Activated CD4-positive, alpha-beta T cell treated with anti-CD3 and anti-CD28 coated beads, Interleukin-2, Interleukin-6, amounts not matched to agents 100 ng/mL and 50 ng/mL, durations not matched to agents 16 hours and 8 hours (primary cell): ENCODE results near the gene C22orf39.

Experiments used
- DNase-seq: peaks from one replicate; pipeline ENCODE4 v3.0.0-alpha.2; 2020

Gene C22orf39

GRCh38 chr22:19424186-19424500 is 23.4 kb downstream of the C22orf39 start:
- no peak for DNase-seq

DNA sequence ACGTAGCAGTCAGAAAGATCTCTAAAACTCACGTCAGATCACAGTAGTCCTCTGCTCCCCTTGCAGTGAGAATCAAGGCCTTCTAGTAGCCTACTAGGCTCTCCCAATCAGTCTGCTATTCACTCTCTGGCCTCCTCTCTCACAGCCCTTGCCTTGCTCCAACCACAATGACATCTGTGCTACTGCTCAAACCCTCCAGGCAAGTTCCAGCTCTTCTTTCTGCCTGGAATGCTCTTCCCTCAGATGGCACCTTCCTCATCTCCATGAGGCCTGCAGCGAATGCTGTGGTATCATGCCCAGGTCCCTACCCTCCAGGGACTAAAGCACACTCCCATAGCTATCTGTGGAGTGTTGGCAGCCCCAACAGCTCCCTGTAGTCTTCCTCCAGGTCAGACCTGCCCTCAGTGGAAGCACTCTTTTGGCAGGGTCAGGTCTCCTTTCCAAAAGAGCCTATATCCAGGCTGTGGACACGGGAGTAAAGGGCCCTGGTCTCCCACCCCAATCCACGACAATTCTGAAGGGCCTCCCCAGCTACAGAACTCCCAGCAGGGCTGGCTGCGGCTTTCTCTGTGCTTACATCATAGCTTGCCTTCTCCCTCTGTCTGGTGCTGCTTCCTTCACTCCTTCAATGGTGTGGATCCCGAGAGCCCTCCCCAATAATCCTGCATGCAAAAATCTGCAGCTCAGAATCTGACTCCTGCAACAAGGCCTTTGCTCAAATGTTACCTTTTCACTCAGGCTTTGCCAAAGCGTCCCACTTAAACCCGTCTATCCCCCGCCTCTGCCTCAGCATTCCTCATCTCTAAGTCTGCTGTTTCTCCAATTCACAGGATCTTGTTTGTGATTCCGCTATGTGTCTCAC is 24.8 kb downstream of the C22orf39 start:
- no peak for DNase-seq

- DNase-seq = no peak
These were observed 27.2 kb downstream of the C22orf39 start for GRCh38 chr22:19420321-19420720.

DNA sequence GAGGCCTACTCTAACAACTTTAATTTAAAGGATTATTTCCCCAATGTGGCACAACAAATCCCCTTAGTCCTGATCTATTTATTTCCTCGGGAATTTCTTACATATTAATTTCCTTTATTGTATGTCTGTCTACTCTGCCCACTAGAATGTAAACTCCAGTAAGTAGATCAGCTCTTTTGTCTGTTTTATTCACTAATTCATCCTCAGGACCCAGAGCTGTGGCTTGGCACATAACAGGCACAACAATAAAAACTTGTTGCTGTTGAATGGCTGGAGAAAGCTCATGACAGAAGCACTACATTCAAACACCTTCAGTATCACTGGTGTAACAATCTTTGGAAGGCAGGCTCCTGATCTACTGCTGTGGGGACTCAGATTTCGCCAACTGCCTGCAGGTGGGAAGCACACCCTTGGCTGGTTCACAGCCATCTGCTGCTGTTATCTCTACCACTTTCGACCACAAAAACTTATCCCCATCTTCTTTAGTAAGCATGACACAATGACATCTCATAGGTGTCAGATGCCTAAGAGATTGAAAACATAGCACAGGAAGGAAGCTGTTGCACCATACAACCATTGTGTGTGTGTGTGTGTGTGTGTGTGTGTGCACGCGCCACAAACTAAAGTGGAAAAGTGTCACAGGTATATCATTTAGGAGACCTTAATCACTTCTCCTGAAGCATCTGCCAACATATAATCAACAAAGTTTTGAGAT is 27.9 kb downstream of the C22orf39 start:
- peak; percentile 84 for DNase-seq

- peak; percentile 14 for DNase-seq
These were observed 28.4 kb downstream of the C22orf39 start for GRCh38 chr22:19419086-19419463.

DNA sequence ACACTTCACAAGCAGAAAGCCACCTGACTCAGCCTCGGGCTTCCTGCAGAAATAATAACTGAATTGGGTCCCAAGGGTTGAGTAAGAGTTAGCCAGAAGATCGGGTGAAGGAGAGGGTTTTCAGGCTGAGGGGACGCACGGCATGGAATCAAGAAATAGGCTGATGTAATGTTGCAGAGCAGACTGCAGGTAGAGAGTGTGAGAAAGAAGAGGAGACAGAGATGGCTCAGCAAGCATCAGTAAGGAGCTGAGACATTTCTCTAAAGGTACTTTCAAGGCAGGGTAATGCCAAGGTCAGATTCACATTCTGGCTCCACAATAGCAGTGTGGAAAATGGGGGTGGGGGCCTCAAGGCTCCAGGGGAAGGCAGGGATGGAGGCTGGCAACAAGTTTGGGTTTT is 34.6 kb downstream of the C22orf39 start:
- no peak for DNase-seq

- no peak for DNase-seq
These were observed 35.0 kb downstream of the C22orf39 start for GRCh38 chr22:19412478-19412877.

DNA sequence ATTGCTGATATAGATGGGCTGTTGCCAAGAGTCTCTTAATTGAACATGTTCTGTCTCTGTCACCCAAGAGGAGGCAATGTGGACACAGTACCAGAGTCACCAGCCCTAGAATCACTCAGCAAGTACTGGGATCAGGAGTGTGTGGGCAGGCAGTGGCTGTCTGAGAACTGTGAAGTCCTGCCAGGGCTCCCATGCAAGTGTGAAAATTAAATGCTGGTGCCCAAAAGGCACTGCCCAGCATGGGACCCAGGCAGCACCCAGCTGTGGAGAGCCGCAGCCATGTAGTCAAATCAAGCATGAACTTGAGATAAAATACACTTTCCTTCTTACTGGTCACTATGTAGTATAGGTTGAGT is 35.8 kb downstream of the C22orf39 start:
- no peak for DNase-seq

DNA sequence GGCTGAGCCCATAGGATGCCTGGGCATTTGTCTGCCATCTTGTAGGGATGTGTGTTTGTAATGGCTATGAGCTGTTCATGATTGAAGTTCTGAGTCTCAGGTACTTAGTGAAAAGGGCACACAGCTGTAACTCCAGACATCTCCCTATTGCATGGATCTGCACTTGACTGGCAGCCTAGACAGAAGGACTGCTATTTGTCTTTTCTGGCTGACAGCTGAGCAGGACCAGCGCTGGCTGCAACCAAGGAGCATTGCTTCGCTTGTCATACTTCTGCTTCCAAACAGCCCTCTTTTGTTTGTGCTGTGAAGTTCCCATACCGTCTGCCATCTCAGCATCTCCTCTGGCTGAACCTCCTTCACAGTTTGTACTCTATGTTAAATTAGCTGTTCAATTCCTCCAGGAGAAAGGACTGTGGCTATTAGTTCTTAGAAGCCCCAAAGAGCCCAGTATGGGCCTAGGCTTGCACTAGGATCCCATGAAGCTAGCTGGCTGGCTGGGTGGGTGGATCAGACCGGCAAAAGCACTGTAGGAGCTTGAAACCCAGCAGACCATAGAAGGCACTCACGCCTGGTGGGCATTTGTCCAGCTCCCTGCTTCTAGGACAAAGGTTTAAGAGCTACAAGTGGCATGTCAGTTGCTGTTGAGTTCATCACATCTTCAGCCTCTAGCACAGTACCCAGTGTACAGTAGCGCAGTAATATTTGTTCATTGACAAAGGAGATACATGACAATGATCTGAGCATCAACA is 36.4 kb downstream of the C22orf39 start:
- DNase-seq = no peak

GRCh38 chr22:19407649-19408606 is 39.6 kb downstream of the C22orf39 start:
- no peak for DNase-seq

DNA sequence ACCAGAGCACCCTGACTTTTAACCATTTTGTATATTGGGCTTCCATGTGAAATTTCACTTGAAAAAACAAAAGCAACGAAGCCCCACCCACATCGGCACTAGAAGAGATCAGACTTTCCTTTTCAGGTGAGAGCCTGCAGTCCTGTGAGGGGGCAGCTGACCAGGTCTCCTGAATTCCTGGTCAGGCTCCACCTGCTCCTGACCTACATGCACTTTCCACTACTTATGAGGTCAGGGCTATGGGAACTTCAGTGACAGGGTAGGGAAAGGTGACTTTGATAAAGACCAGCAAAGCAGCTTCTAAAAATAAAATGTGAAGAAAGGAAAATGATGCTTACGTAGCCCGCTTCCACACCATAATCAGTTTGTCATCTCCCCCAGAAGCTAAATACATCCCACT is 40.7 kb downstream of the C22orf39 start:
- no peak for DNase-seq

DNA sequence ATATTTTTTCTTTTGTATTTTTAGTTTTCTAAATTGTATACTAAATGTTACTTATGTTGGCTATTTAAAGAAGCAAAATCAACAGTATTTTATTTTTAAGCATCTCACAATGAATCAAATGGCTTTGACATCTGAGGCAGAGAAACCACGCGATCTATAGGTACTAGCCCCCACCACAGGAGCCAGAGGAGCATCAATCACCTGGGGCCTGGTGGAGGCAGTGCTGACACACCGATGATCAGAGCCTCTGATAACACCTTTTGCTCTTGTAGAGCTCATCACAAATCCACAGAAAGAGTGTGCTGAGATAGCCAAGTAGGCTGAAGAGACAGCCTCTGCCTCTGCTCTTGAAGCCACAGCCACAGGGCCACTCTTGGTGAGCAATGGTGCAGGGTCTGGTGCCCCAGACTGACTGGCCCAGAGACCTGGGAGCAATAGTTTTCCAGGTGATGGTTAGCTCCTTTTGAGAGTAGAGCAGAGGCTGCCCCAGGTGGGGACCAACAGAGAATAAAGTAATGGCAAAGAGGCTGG is 41.2 kb downstream of the C22orf39 start:
- DNase-seq = no peak

GRCh38 chr22:19405652-19406051 is 41.9 kb downstream of the C22orf39 start:
- DNase-seq = no peak

DNA sequence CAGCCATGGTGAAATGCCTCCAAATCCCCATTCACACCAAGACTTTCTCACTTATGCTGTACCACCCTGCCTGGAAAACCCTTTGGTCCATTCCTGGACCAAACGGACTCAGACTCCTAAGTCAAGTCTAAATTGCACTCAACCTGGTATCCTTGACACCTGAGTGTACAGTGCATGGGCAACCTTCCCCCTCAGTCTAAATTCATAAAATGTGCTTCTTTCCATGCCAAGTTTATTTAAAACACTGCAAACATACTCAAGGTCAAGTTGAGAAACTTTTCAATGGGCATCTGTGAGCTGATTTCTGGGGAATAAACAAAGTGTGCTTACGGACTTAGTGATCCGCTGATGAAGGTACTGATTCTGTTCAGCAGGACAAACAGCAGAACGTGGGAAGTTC is 42.4 kb downstream of the C22orf39 start:
- no peak for DNase-seq

DNA sequence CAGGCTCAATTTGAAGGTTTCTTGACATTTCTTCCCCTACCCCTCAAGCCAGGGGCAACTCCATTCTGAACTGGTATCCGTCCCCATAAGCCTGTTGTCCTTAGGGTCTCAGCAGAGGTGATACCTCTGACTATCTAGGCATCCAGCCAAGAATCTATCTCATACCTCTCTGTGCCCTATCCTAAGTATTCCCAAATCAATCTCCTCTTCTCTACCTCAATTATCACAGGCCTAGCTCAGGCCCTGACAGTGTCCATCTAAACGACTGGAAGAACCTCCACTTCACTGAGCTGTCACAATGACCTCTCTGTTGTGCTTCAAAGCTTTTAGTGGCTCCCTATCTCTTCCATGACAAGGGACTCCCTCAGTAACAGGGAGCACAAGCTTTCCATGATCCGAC is 42.8 kb downstream of the C22orf39 start:
- no peak for DNase-seq

DNA sequence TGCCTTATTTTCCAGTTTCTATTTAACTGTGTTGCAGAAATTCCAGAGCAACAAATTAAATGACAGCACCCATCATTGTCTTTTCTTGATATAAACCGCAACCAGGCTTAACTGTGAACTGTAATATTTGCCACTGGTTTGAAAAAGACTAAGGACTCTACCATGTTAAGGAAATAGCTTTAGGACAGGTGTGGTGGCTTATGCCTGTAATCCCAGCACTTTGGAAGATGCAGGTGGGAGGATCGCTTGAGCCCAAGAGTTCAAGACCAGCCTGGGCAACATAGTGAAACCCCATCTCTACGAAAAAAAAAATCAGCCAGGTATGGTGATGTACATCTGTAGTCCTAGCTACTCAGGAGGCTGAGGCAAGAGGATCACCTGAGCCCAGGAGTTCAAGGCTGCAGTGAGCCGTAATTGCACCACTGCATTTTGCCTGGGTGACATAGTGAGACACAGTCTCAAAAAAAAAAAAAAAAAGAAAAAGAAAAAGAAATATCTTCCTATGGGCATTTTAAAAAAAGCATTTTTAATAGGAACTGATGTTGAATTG is 44.8 kb downstream of the C22orf39 start:
- DNase-seq = no peak

GRCh38 chr22:19401483-19401882 is 46.0 kb downstream of the C22orf39 start:
- DNase-seq = no peak

DNA sequence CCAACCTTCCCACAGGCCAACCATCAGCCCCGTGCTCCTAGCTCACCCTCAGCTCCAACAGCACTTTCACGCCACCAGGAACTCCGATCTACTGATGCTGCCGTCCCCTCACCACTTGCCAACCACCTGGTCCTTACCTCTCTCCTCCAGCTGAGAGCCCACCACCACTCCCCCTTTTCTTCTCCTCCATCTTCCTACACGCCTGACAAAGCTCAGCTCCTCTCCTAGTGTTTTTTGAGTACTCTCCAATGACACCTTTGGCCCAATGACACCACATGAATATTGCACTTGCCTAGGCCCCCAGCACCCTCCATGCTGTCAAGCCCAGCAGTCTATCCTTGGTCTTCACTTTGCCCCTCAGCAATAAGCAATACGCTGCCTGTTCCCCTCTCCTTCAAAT is 46.6 kb downstream of the C22orf39 start:
- DNase-seq = no peak

DNA sequence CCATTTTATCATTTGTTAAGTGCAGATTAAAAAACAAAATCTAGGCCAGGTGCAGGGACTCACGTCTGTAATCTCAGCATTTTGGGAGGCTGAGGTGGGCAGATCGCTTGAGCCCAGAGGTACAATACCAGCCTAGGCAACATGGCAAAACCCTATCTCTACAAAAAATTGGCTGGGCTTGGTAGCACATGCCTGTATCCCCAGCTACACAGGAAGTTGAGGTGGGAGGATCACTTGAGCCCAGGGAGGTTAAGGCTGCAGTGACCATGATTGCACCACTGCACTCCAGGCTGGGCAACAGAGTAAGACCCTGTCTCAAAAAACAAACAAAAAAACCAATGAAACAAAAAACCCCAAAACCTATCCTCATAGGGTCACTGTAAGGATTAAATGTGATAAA is 48.9 kb downstream of the C22orf39 start:
- DNase-seq = no peak

DNA sequence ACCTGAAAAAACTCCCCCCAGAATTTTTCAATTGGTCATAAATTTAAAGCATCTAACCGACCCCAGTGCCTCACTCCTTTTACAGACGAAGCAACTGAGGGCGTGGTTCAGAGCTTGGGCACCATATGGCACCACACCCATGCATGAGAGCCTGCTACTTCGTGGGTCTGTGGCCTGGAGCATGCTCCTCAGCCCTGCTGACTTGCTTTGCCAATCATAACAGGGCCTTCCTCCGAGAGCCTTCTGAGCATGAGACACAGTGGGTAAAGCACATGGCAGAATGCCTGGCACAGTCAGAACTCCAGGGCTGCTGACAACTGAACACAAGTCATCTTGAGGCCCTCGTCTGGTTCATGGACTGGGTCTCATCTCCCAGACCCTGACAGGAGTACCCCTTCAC is 49.3 kb downstream of the C22orf39 start:
- DNase-seq = no peak

GRCh38 chr22:19397734-19398104 is 49.8 kb downstream of the C22orf39 start:
- no peak for DNase-seq
